ENCODE data around the gene BTNL8.
A peak's percentile ranks its signal among the peaks of the same experiment; 100 is the strongest.

- TF ChIP-seq CTCF (IDR thresholded peaks at IDR 0.05) (no peak), EP300 (IDR thresholded peaks at IDR 0.05; ENCODE audit: low read depth) (no peak), POLR2A (IDR thresholded peaks at IDR 0.05) (peak; percentile 55), POLR2AphosphoS5 (IDR thresholded peaks at IDR 0.05) (peak in 2 of 3 donors; percentile 51 to 69)
Observed at GRCh38 chr5:180988592-180988991, 89.6 kb downstream of the BTNL8 start, which contains the start of gene BTNL3.

Measured in transverse colon (tissue), 4 donors.